Activated effector memory CD4-positive, alpha-beta T cell treated with Interleukin-2 at 50 U/mL for 16 hours (primary cell): ENCODE results near the gene AHNAK2.
"Not testable (repeated sequence)": the region's sequence is repeated elsewhere in the genome, so short reads cannot be mapped to it uniquely, and the experiment has no call there.

Experiments
- DNase-seq: peaks from one replicate; pipeline ENCODE4 v3.0.0-alpha.2; 2020

AHNAK2 gene

DNA sequence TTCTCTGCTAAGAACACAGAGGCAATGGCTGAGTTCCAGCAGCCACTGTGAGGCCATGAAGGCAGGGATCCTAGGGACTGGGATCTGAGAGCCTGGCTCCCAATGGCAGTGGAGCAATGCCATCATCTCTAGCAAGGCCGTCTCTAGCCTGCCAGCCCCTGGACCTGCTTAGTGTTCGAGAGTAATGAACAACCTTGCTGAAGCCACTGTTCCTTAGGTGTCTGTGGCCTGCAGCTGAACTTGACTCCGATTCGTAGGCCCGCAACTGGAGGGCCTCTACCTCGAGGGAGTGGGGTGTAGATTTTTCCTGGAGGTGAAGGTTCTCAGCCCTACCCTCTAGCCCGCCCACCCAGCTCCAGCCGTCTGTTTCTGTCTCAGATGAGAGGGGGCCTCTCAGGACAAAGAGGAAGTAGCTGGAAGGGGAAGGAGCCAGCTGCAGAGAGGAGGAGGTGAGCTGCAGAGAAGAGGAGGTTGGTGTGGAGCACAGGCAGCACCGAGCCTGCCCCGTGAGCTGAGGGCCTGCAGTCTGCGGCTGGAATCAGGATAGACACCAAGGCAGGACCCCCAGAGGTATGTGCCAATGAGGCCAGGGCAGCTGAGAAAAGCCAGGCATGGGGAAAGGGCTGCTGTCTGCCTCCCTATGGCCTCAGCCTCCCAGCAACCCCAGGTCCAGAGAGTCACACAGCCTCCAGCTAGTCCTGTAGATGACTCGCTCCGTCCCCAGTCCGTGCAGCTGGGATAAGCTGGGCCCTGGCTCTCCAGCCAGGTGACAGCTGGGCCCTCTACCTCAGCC lies 53.6 kb downstream of the AHNAK2 start, which contains the start of gene PLD4:
PLD4 (plus strand) TSS at position 459 of the 793 bp plus-strand sequence. CDS start 2,262 bp downstream, outside the sequence.
- no peak for DNase-seq

DNA sequence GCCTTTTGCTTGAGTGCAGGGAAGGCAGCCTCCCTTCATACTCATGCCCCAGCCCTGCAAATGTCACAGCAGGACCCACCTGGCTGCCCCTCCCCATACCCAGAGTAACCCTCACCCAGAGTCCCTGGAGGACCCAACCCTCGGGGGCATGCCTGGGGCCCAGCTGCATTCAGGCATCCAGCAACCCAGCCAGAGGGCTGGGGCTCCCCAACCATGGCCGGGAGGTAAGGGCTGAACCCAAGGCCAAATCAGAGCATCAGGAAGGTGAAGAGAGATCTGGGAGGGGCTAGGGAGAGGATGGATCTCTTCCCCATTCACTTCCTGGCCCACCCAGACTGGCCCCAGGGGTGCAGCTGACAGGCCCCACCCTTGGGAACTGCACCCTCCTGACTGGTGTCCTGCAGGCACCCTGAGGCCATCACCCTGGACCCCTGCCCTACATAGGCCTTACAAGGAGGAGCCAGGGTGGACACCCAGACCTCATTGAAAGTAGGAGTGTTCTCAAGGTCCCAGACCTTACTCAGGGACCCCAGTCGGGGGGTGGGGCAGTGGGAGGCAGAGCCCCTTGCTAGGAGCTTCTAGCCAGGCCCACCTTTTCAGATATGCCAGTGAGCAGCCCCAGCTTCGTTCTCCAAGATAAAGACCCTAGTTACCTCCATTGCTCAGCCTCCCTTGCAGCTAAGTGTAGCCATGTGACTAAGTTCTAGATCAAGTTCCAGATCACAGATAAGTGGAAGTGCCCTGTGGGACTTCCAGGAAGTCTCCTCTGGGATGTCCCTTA lies 54.3 kb downstream of the AHNAK2 start:
- DNase-seq, result no peak

DNA sequence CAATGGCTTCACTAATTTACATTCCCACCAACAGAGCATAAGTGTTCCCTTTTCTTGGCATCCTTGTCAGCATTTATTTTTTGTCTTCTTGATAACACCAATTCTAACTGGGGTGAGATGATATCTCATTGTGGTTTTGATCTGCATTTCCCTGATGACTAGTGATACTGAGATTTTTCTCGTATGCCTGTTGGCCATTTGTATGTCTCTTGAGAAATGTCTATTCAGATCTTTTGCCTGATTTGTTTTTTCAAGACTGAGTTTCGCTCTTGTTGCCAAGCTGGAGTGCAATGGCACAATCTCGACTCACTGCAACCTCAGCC lies 58.2 kb downstream of the AHNAK2 start:
- no peak for DNase-seq

DNA sequence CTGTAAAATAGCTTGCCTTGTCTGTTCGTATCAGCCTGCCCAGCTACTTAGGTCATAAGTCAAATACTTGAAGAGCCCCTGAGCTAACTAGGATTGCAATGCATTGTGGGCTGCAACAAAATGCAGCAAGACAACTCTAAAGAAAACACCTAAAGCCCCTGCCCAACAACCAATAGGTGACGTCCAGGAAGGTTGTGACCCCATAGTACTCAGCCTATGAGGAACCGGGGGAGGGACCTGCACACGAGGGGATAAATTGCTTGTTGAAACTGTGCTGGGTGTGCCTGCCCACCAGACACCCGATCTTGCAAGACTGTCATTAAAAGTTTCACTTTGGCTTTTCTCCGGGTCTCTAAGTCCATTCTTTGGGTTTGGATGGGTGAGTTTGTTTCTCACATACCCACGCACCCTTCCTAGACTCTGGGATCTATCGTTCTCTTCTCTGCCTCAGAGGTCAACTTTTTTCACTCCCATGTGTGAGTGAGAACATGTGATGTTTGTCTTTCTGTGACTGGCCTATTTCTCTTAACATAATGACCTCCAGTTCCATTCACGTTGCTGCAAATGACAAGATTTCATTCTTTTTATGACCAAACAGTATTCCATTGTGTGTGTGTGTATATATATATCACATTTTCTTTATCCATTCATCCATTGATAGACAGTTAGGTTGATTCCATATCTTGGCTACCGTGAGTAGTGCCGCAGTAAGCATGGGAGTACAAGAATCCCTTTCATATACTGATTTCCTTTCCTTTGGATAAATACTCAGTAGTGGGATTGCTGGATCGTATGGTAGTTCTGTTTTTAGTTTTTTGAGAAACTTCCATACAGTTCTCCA lies 58.8 kb downstream of the AHNAK2 start:
- DNase-seq, result not testable (repeated sequence)

DNA sequence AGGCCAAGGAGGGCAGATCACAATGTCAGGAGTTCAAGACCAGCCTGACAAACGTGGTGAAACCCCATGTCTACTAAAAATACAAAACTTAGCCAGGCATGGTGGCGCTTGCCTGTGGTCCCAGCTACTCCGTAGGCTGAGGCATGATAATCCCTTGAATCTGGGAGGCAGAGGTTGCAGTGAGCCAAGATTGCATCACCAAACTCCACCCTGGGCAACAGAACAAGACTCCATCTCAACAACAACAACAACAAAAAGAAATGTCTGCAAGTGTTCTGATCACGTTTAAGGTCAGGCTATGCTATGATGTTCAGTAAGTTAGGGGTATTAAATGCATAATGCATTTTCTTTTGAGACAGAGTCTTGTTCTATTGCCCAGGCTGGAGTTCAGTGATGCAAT lies 60.2 kb downstream of the AHNAK2 start:
- no peak for DNase-seq

DNA sequence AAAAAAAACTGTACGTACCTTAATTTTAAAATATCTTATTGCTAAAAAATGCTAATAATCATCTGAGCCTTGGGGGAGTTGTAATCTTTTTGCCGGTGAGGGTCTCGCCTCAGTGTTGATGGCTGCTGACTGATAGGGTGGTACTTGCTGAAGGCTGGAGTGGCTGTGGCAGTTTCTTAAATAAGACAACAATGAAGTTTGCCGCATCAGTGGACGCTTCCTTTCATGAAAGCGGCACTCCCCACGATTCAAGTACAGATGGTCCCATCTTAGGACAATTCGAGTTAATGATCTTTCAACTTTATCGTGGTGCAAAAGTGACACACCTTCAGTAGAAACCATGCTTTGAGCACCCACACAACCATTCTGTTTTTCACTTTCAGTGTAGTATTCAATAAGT lies 61.1 kb downstream of the AHNAK2 start:
- no peak for DNase-seq

DNA sequence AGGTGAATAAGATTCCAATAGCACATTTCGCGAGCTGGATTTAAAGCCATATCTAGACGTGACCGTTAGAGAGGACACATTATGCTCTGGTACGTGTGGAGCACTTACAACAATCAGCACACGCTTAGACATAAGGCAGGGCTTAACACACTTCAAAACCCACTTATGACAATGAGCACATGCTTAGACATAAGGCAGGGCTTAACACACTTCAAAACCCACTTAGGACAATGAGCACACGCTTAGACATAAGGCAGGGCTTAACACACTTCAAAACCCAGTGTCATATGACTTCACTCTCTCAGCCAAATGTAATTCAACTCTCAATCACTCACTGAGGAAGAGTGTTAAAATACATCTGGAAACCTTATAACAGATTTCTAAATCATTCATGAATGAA lies 64.7 kb downstream of the AHNAK2 start:
- DNase-seq, result no peak

DNA sequence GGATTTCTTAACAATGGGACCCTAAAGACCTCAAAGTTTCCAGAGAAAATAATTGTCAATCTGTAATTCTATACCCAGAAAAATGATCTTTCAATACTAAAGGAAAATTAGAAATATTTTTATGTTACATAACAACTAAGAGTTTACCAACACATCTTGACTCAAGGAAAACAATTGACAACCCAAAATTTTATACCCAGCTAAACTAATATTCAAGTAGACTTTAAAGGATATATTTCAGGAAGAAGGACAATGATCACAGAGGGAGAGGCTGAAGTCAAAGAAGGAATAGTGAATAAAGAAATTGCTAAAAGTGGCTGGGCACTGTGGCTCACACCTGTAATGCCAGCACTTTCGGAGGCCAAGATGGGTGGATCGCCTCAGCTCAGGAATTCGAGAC lies 66.1 kb downstream of the AHNAK2 start:
- no peak for DNase-seq

DNA sequence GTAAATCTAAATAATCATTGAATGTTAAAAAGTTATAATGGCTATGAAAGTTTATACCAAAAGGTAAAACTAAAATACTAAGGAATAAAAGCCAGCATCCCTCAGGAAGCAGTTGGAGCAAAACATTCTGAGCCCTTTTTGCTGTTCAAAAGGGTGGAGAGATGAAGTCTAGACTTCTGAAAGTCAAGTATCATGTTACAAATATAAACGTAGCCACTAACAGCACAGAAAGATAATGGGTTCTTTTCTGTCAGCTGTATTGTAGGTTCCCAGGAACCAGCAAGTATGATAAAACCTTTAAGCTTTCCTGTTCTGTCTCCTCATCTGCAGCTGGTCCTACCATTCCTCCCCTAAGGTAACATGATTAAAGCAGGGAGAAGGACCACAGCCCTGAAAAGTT lies 69.9 kb downstream of the AHNAK2 start:
- DNase-seq, result no peak

DNA sequence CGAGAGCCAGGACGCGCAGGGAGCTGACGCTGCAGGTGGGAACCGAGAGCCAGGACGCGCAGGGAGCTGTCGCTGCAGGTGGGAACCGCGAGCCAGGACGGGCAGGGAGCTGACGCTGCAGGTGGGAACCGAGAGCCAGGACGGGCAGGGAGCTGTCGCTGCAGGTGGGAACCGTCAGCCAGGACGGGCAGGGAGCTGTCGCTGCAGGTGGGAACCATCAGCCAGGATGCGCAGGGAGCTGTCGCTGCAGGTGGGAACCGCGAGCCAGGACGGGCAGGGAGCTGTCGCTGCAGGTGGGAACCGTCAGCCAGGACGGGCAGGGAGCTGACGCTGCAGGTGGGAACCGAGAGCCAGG lies 72.6 kb downstream of the AHNAK2 start:
- DNase-seq, result not testable (repeated sequence)

DNA sequence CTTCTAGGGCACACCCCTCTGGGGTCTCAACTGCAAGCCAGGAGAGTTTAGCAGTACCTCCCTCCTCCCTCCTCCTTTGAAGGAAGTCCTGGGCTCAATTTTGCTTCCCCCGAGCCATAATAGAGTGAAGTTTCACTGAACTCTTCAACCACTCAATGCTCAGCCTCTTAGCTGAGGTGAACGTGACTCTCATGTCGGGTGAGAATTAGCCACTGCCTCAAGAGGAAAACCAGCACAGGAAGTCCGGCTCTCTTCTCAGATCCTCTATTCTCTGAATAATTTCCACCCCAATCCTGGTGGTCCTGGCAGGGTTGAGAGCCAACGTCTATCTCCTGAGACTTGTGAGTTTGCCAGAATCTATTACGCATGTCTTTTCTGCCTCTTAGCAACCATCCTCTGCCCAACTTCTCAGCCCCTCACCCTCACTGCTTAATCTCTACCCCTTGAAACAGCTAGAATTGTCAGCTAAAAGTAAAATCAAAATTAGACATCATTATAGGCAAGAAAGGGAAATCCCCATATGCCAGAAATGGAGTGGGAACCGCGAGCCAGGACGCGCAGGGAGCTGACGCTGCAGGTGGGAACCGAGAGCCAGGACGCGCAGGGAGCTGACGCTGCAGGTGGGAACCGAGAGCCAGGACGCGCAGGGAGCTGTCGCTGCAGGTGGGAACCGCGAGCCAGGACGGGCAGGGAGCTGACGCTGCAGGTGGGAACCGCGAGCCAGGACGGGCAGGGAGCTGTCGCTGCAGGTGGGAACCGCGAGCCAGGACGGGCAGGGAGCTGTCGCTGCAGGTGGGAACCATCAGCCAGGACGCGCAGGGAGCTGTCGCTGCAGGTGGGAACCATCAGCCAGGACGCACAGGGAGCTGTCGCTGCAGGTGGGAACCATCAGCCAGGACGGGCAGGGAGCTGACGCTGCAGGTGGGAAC lies 73.3 kb downstream of the AHNAK2 start:
- not testable (repeated sequence) for DNase-seq

DNA sequence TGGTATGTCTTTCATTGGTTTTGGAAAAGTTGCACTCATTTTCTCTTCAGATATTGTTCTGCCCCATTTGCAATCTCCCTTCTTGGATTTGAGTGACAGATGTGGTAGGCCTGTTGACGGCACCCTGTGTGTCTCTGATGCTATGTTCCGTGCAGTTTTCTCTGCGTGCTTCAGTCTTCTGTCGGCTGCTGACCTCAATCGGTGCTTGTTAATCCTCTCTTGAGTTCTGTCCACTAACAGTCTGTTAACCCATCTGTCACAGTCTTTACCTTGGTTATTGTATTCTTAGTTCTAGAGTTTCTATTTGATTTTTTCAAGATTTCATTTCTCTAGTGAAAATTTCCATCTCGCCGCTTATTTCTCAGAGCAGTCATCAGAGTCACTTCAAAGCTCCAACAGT lies 74.2 kb downstream of the AHNAK2 start:
- DNase-seq, result no peak

DNA sequence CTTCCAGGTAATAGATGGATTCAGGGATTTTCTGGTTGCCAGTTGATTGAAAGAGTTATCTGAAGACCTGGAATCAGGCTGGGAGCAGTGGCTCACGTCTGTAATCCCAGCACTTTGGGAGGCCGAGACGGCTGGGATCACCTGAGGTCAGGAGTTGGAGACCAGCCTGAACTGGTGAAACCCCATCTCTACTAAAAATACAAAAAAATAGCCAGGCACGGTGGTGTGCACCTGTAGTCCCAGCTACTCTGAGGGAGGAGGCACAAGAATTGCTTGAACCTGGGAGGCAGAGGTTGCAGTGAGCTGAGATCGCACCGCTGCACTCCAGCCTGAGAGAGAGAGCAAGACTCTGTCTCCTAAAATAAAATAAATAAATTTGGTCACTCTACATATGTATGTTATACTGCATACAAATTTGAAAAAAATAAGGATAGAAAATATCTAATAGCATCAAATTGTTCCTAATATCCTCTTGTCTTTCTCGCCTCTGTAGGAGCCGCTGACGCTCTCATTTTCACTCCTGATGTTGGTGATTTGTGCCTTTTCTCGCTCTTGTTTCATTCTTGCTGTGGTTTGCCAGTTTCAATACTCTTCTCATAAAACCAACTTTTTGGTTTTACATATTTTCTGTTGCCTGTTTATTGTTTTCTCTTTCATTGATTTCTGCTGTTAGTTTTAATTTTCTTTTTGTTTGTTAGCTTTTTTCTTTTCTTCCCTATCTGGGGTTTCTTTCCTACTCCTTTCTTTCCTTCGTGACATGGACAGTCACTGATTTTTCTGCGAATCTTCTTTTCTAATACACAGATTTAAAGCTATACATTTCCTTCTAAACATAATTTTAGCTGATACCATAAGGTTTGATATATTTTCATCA lies 77.3 kb downstream of the AHNAK2 start:
- no peak for DNase-seq

DNA sequence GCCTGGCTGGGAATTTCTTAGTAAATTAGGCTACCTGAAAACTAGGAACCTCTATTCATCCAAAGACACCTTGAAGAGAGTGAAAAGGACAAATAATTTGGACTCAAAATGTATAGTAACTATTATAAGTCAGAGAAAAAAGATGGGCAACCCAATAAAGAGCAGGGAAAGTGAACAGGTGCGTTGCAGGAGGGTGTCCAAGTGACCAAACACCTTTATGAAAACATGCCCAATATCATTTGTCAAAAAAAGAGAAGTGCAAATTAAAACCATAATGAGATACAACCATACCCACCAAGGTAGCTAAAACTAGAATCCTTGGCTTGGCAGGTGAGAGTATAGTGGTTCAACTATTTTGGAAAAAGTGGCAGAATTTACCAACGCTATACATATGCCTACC lies 78.4 kb downstream of the AHNAK2 start:
- no peak for DNase-seq

DNA sequence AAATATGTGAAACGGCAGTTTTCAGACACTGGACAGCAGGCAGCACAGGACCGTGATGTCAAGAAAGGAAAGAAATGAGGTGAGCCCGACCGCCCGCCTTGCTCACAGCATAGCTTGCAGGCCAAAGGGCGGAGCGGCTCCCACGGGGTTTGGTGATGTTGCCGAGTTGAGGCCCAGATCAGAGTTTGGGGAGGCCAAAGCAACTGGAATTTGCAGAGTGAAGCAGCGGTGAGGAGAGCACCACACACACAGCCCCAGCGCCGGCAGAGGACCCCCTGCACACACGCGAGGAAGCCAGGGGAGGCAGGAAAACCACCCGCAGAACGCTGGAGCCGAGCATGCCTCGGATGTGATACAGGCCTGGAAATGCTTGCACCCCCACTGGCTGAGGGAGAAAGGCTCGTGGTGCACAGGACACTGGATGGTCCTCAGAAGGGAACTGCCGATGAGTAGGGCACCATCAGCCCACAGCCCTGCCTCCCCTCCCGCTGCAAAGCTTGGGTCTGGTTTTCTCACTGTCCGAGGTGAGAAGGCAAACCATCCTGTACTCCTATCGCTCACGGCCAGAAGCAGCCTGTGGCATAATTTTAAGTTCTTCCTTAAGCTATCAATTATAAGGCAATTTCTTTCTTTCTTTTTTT lies 79.2 kb downstream of the AHNAK2 start:
- no peak for DNase-seq

DNA sequence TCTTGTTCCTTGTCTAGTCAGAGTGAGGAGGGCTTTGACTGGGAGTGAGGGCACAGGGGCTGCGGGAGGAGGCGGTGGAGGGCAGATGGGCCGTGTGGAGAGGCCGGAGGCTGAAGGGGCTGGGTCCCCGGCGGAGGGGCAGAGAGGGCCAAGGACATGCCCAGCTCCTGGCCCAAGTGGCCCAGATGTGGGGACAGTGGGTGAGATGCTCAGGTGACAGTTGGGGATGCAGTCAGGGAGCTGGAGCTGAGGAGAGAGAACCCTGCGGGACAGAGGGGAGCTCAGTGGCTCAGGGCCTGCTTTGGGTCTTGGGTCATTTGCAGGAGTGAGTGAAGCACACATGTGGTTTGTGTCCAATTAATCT lies 80.0 kb downstream of the AHNAK2 start:
- DNase-seq, result no peak

DNA sequence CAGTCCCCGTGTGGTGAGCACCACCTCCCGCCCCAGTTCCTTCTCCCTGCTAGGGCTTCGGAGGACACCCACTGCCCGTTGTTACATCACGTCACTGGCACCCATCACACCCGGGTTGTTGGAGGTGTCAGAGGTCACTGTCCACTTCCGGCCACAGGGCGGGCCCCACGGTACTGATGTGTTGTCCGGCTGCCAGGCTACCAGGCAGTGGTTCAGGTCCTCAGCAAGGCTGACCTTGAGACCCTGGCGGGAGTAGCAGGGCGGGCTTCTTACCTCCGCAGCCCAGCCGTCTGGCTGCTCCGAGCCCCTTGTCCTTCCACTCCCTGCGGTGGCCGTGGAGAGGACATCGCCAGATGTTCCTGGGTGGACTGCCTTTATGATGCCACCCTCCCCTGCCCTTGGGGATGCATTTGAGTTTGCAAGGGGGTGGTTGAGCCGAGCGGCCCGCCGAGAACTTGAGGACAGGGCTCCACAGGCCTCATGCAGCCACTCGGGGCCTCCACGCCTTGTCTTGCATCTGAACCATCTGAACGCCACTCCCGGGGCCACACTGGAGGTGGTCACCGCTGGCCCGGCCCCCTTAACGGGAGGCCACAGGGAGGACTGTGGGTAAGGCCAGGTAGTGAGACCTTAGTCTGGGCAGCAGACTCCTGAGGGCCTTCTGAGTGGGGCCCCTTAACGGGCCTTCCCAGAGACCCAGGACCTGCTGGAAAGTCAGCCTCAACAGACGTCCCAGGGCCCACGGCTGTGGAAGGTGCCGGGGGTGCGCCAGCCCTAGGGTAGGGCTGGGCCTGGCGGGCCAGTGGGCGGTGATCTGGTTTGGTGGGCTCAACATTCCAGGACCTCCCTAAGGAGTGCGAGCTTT lies 80.6 kb downstream of the AHNAK2 start:
- DNase-seq, result no peak

DNA sequence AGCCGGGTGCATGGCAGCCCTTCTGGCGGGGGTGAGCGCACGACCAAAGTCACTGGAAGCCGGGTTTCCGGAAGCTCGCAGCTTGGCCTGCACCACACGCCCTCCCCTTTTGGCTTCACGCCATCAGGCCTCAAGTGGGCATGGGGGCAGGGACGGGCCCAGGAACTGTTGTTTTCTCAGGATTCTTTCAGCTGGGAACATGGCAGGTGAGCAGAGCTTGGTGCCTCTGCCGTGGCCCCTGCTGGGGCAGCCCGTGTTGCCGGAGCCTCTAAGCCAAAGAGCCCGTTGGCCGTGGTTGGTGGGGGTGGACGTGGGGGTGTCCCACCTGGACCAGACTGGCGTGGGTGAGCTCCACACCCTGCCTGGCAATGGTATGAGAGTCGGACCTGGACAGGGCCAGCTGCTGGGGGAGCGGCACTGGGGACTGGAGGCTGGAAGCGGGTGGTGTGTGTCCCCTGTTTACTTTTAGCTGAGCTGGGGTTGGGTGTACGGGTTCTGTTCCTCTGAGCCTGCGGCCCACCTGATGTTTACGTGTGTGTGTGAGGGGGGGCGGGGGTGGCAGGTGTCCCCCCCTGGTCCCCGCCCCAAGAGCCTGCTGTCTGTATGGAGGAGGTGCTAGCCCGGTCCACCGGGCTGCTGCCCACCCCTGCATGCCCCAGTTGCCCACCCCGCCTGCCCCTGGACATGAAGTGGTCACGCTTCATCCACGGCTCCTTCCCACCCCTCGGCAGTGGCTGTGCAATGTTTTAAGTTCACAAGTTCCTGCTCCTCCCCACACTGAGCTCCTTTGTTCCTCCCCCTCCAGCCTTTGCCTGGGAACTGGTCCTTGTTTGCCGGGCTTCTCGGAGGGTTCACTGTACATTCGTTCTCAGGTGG lies 82.2 kb downstream of the AHNAK2 start:
- no peak for DNase-seq

DNA sequence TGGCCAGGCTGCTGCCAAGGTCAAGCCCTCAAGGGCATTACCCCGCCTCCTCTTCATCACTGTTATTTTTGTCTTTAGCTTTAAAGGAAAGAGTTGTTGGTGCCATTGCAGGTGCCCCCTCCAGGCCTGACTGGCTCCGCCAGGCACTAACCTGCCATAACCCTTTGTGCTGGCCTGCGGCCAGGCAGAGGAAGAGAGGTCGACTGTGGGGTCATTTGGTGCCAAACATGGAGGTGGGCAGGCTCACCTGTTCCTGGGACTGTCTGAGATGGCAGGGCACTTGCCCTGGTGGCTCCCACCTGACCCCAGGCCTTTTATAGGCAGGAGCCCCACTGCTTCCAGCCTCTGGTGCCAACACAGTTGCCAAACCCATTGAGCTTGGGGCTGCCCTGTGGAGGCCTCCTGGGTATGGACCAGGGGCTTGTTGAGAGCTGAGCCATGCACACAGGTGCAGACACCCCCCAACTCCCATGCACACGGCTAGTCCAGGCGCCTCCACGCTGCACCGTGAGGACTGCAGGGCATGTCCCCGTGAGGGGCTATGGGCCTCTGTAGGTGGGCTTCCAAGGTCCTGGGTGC lies 82.9 kb downstream of the AHNAK2 start:
- DNase-seq, result no peak
